Caco-2 (cell line): ENCODE results near the gene BTN1A1. TPM values are rescaled to one million over a fixed set of nuclear protein-coding genes. Genes with fewer than 3 reads are reported as not detected.

Source experiments
- BruUV-seq: library from RNA; stranded (reverse); fragments of 400-500 nt; replicated peaks from 2 replicates; lab custom pipeline; 2021; lab: Mats Ljungman, UMichigan
- CTCF ChIA-PET: fragments of 300-600 bp; sonication (Branson Sonifier 250); formaldehyde crosslinking; loops from one replicate; lab custom pipeline; 2022; ENCODE audit warnings: antibody characterized with exemption; lab: Charles Lee
- POLR2A ChIA-PET: fragments of 300-600 bp; sonication (Branson Sonifier 250); formaldehyde crosslinking; loops from one replicate; lab custom pipeline; 2022; ENCODE audit warnings: antibody characterized with exemption; lab: Charles Lee
- DNase-seq, 2 experiments: peaks; one replicate each; pipeline versions ENCODE4 v3.0.0 to v3.0.0-alpha.2; 2020 to 2022
- H3K27me3 ChIP-seq: replicated peaks from 2 replicates; pipeline ENCODE4 v1.6.0; 2011; ENCODE audit warnings: low read length; ENCODE audit not compliant: control insufficient read depth, insufficient read depth
- H3K36me3 ChIP-seq: 2 replicates; pipeline ENCODE4 v1.5.1; 2011; ENCODE audit warnings: low read length; ENCODE audit not compliant: control insufficient read depth, insufficient read depth
- H3K4me1 ChIP-seq: fragments of 250-450 bp; sonication (Bioruptor Pico); 2 replicates; pipeline ENCODE4 v1.5.1; 2020; ENCODE audit warnings: mild to moderate bottlenecking
- H3K4me3 ChIP-seq: 2 replicates; pipeline ENCODE4 v1.5.1; 2011; ENCODE audit warnings: low read depth, mild to moderate bottlenecking, control low read depth, low read length
- H3K9me3 ChIP-seq: fragments of 250-450 bp; sonication (Bioruptor Pico); 2 replicates; pipeline ENCODE4 v1.5.1; 2020; ENCODE audit warnings: mild to moderate bottlenecking, moderate library complexity
- H3K27ac Mint-ChIP-seq: one replicate; pipeline ENCODE4 v1.8.0; 2022; ENCODE audit warnings: mixed read lengths; ENCODE audit not compliant: unreplicated experiment
- H3K27me3 Mint-ChIP-seq: one replicate; pipeline ENCODE4 v1.8.0; 2022; ENCODE audit warnings: mixed read lengths; ENCODE audit not compliant: insufficient read depth, unreplicated experiment
- H3K36me3 Mint-ChIP-seq: one replicate; pipeline ENCODE4 v1.8.0; 2022; ENCODE audit warnings: mild to moderate bottlenecking, mixed read lengths; ENCODE audit not compliant: insufficient read depth, unreplicated experiment
- H3K4me1 Mint-ChIP-seq: one replicate; pipeline ENCODE4 v1.8.0; 2022; ENCODE audit warnings: low read depth, mixed read lengths; ENCODE audit not compliant: unreplicated experiment
- H3K4me3 Mint-ChIP-seq: one replicate; pipeline ENCODE4 v1.8.0; 2022; ENCODE audit warnings: mild to moderate bottlenecking, moderate library complexity, mixed read lengths; ENCODE audit not compliant: unreplicated experiment
- H3K9me3 Mint-ChIP-seq: one replicate; pipeline ENCODE4 v1.8.0; 2022; ENCODE audit warnings: mixed read lengths; ENCODE audit not compliant: unreplicated experiment
- CTCF ChIP-seq, 2 experiments: fragments of 200-600 bp in 1 of 2; IDR thresholded peaks; 1 replicate in 1 of 2; 2 replicates in 1 of 2; pipeline versions ENCODE4 v1.5.1 to v1.8.0; 2011 to 2022; ENCODE audit warnings: antibody characterized with exemption in 1 of 2, control low read depth in 1 of 2, inconsistent platforms in 1 of 2, low read depth in 1 of 2, low read length in 1 of 2, mild to moderate bottlenecking in 1 of 2, moderate library complexity in 1 of 2; ENCODE audit not compliant: insufficient read depth in 1 of 2, severe bottlenecking in 1 of 2, unreplicated experiment in 1 of 2
- intact Hi-C: fragments of 100-400 bp; cut with micrococcal nuclease; formaldehyde crosslinking; loops from one replicate; pipeline ENCODE4 v1.10.0; 2022; ENCODE audit not compliant: unreplicated experiment
- total RNA-seq: library from RNA; stranded (reverse); gene quantifications from 2 replicates; pipeline ENCODE4 v1.2.3, GENCODE V29; 2022

BTN1A1 gene
- total RNA-seq, 1 experiment from 2014 or later: 7.3 TPM

GRCh38 chr6:26486358-26486757 is 13.7 kb upstream of the BTN1A1 start:
- no peaks in the 10 kb centered on the region for H3K36me3 ChIP-seq
- Mint-ChIP-seq H3K9me3 (no peaks in the 10 kb centered on the region), H3K4me3 (no peak overlapping the region), H3K36me3 (no peaks in the 10 kb centered on the region), H3K27ac (no peak overlapping the region), H3K4me1 (peaks cover 19% of the 10 kb centered on the region), H3K27me3 (no peaks in the 10 kb centered on the region)
- H3K4me3 ChIP-seq: no peak overlapping the region
- ChIA-PET CTCF (no interaction called here), POLR2A (no interaction called here)
- no TSS peak for BruUV-seq
- no peak for TF ChIP-seq CTCF (IDR thresholded peaks at IDR 0.05; ENCODE audit: insufficient read depth in 1 of 2, low read depth in 1 of 2, low read length in 1 of 2, severe bottlenecking in 1 of 2, unreplicated experiment in 1 of 2)
- peaks cover 28% of the 10 kb centered on the region for H3K4me1 ChIP-seq
- DNase-seq: no peak
- no peaks in the 10 kb centered on the region; the same call in 1 of the 2 replicates for H3K9me3 ChIP-seq
- H3K27me3 ChIP-seq: no peaks in the 10 kb centered on the region
- intact Hi-C loops: no loop called here

- POLR2A ChIA-PET: no interaction called here
Measured at GRCh38 chr6:26487466-26487865, 12.6 kb upstream of the BTN1A1 start.

More at GRCh38 chr6:26487466-26487865, 12.6 kb upstream of the BTN1A1 start:
- H3K9me3 ChIP-seq: no peaks in the 10 kb centered on the region
- no TSS peak for BruUV-seq
- H3K36me3 ChIP-seq: no peaks in the 10 kb centered on the region
- peaks cover 26% of the 10 kb centered on the region for H3K4me1 Mint-ChIP-seq
- H3K36me3 Mint-ChIP-seq: no peaks in the 10 kb centered on the region
- TF ChIP-seq CTCF (IDR thresholded peaks at IDR 0.05; ENCODE audit: insufficient read depth in 1 of 2, low read depth in 1 of 2, low read length in 1 of 2, severe bottlenecking in 1 of 2, unreplicated experiment in 1 of 2): no peak
- CTCF ChIA-PET: no interaction called here
- H3K4me1 ChIP-seq: peaks cover 39% of the 10 kb centered on the region
- H3K27me3 Mint-ChIP-seq: no peaks in the 10 kb centered on the region
- intact Hi-C loops: no loop called here
- H3K27me3 ChIP-seq: no peaks in the 10 kb centered on the region
- no peaks in the 10 kb centered on the region for H3K9me3 Mint-ChIP-seq
- H3K4me3 Mint-ChIP-seq: no peak overlapping the region
- H3K27ac Mint-ChIP-seq: no peak overlapping the region
- DNase-seq: no peak
- no peak overlapping the region for H3K4me3 ChIP-seq
